ENCODE results near the gene HSD17B11.
"Not testable (repeated sequence)": the region's sequence is repeated elsewhere in the genome, so short reads cannot be mapped to it uniquely, and the experiment has no call there.

The HSD17B11 gene

GRCh38 chr4:87405211-87405820, 14.3 kb upstream of the HSD17B11 start:
- no peak for DNase-seq

- not testable (repeated sequence) for DNase-seq
These were observed 12.7 kb upstream of the HSD17B11 start for GRCh38 chr4:87403732-87404131.

- no peak for DNase-seq
These were observed 9.0 kb upstream of the HSD17B11 start for GRCh38 chr4:87399954-87400353.

GRCh38 chr4:87399148-87399547, 8.2 kb upstream of the HSD17B11 start:
- DNase-seq = no peak

- not testable (repeated sequence) for DNase-seq
These were observed 4.9 kb upstream of the HSD17B11 start for GRCh38 chr4:87395851-87396250.

- DNase-seq = not testable (repeated sequence)
These were observed 4.1 kb upstream of the HSD17B11 start for GRCh38 chr4:87395073-87395472.

GRCh38 chr4:87392183-87392582, 1.2 kb upstream of the HSD17B11 start:
- DNase-seq = no peak

- DNase-seq = no peak
These were observed 627 bp upstream of the HSD17B11 start for GRCh38 chr4:87391576-87392054.

- no peak for DNase-seq
These were observed 467 bp downstream of the HSD17B11 start for GRCh38 chr4:87390551-87390890.

GRCh38 chr4:87390055-87390454, 933 bp downstream of the HSD17B11 start:
- DNase-seq = not testable (repeated sequence)

- no peak for DNase-seq
These were observed 2.1 kb downstream of the HSD17B11 start for GRCh38 chr4:87388901-87389300.

GRCh38 chr4:87387237-87387636, 3.8 kb downstream of the HSD17B11 start:
- no peak for DNase-seq

GRCh38 chr4:87384466-87385132, 6.4 kb downstream of the HSD17B11 start:
- DNase-seq = not testable (repeated sequence)

- DNase-seq = no peak
These were observed 8.1 kb downstream of the HSD17B11 start for GRCh38 chr4:87382931-87383330.

GRCh38 chr4:87382116-87382515, 8.9 kb downstream of the HSD17B11 start:
- DNase-seq = no peak

GRCh38 chr4:87377816-87378215, 13.2 kb downstream of the HSD17B11 start:
- DNase-seq = no peak

GRCh38 chr4:87375719-87376291, 15.2 kb downstream of the HSD17B11 start:
- peak in 1 of 2 donors; percentile 57 for DNase-seq

- no peak for DNase-seq
These were observed 20.9 kb downstream of the HSD17B11 start for GRCh38 chr4:87370068-87370467.

GRCh38 chr4:87366521-87367162, 24.3 kb downstream of the HSD17B11 start:
- no peak for DNase-seq

GRCh38 chr4:87365348-87365747, 25.6 kb downstream of the HSD17B11 start:
- no peak for DNase-seq

GRCh38 chr4:87363552-87363951, 27.4 kb downstream of the HSD17B11 start:
- DNase-seq = no peak

- no peak for DNase-seq
These were observed 30.6 kb downstream of the HSD17B11 start for GRCh38 chr4:87360338-87360935.

GRCh38 chr4:87359258-87359657, 31.7 kb downstream of the HSD17B11 start:
- no peak for DNase-seq

All from CD4-positive, alpha-beta T cell treated with Interferon alpha-2 for 1 hour (primary cell).